Measurements from ENCODE around the gene PRDM16.

Gene PRDM16

DNA sequence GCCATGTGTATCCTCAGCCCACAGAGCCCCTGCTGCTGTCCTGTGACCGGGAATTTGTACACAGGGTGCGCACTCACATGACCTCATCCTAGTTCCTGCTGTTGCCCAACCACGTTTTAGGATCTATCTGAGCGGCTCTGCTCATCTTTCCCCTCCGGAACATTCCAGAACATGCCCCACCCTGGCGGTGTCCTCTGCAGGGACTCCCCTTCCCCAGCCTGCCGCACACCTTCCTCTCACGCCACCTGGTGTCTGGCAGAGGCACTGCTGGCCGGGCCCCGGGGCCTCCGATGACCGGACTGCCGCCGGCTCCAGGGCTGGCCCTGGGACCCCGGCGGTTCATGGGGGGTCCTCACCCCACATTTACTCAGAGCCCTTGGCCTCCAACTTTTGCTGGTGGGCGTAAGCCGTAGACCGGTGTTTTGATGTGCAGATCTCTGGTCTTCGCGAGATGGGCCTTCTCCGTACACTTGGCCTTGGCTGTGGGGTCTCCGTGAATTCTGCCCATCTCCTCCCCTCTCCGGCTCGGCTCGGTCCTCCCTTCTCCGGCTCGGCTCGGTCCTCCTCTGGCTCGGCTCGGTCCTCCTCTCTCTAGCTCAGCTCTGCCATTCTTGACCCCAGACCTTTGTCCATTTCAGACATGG lies 414.9 kb downstream of the PRDM16 start:
- peak; percentile 8 to 41 for DNase-seq (ENCODE audit: low read depth in 2 of 2)

DNA sequence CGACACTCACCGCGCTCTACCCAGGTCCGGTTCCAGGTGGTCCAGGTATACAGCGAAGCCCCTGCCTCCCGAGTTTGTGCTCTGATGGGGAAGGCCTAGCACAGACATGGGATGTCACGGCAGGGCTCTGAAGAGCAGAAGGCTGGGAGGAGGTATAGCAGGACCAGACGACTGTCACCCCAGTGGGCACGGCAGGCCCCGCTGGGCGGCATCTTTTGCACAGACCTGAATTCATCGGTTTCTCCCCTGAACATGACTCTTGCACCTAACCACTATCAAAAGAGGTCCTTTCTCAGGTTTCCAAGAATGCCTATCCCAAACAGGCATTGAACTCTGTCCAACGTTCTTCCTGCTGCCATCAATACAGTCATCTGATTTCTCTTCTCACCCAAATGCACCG lies 416.0 kb downstream of the PRDM16 start:
- DNase-seq (ENCODE audit: low read depth in 2 of 2): no peak

All from activated CD4-positive, alpha-beta T cell treated with anti-CD3 and anti-CD28 coated beads for 24 hours (primary cell).